Measurements from ENCODE around the gene CD300A. TPM values are rescaled to one million over a fixed set of nuclear protein-coding genes. Genes with fewer than 3 reads are reported as not detected.

CD300A gene
- total RNA-seq, 2 donors from 2014 or later, result not detected

DNA sequence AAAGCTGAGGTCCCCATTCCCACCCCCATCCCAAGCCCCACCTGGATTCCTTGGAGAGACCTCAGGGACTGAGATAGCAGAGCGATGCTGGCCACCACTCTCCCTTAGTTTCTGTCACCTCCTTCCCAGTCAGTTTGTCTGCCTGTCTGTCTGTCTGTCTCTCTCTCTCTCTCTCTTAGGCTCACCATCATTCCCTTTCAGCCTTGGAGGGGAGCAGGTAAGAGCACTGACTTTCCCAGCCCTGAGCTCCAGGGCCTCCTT lies 59.0 kb downstream of the CD300A start:
- WGBS, 2 experiments (ENCODE audit: insufficient coverage in 1 of 2, insufficient read length in 1 of 2), result 80 to 100% methylated on average over 1 of the region's 1 CpG
- no peak overlapping the region for H3K27ac Mint-ChIP-seq

DNA sequence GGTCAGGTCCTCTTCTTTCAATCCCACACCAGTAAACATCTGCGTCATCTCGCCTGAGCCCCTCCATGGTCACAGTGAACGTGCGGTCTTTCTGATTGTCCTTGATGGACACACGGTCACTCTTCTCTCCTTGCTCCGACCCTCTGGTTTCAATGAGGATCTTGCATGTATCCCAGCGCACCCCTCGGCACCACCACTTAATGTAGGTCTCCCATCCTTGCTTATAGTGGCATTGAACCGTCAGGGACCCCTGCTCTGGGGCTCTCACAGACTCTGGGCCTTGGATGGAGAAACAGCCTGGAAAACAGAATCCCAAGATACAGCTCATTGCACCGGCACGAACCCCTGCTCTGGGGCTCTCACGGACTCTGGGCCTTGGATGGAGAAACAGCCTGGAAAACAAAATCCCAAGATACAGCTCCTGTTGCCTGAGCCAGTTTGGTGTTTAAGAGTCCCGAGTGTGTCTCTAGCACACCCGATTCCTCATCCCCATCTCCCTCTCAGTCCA lies 59.4 kb downstream of the CD300A start:
- DNase-seq, result peak; percentile 28
- Mint-ChIP-seq H3K27me3 (ENCODE audit: insufficient read depth) (peaks cover 45% of the 10 kb centered on the region), H3K4me3 (no peak overlapping the region), H3K27ac (no peak overlapping the region), H3K9me3 (peaks cover 8% of the 10 kb centered on the region), H3K36me3 (ENCODE audit: low read depth) (no peaks in the 10 kb centered on the region), H3K4me1 (no peaks in the 10 kb centered on the region)
- no peak overlapping the region for H3K27ac ChIP-seq (ENCODE audit: low read depth, low read length)
- 91 to 96% methylated on average over 13 to 14 of the region's 14 CpGs for WGBS, 2 experiments (ENCODE audit: insufficient coverage in 1 of 2, insufficient read length in 1 of 2)
- no peaks in the 10 kb centered on the region for H3K36me3 ChIP-seq (ENCODE audit: control insufficient read depth, insufficient read depth, low read length)
- TF ChIP-seq, protein P1, sequence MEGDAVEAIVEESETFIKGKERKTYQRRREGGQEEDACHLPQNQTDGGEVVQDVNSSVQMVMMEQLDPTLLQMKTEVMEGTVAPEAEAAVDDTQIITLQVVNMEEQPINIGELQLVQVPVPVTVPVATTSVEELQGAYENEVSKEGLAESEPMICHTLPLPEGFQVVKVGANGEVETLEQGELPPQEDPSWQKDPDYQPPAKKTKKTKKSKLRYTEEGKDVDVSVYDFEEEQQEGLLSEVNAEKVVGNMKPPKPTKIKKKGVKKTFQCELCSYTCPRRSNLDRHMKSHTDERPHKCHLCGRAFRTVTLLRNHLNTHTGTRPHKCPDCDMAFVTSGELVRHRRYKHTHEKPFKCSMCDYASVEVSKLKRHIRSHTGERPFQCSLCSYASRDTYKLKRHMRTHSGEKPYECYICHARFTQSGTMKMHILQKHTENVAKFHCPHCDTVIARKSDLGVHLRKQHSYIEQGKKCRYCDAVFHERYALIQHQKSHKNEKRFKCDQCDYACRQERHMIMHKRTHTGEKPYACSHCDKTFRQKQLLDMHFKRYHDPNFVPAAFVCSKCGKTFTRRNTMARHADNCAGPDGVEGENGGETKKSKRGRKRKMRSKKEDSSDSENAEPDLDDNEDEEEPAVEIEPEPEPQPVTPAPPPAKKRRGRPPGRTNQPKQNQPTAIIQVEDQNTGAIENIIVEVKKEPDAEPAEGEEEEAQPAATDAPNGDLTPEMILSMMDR (conservative IDR thresholded peaks at IDR 0.05), result no peak
- H3K27me3 ChIP-seq (ENCODE audit: control insufficient read depth, insufficient read depth, low read length, poor library complexity, severe bottlenecking), result peaks cover 5% of the 10 kb centered on the region
- H3K9me3 ChIP-seq (ENCODE audit: control insufficient read depth, low read length), result no peaks in the 10 kb centered on the region
- no peaks in the 10 kb centered on the region for H3K4me1 ChIP-seq (ENCODE audit: control insufficient read depth, insufficient read depth, low read length)
- H3K4me3 ChIP-seq (ENCODE audit: low read length), result no peak overlapping the region
- no peak overlapping the region for H3K9ac ChIP-seq (ENCODE audit: extremely low read depth, low read length, poor library complexity, severe bottlenecking)

More for the DNA sequence above, 59.0 kb downstream of the CD300A start:
- no peaks in the 10 kb centered on the region for H3K36me3 ChIP-seq (ENCODE audit: control insufficient read depth, insufficient read depth, low read length)
- H3K27me3 Mint-ChIP-seq (ENCODE audit: insufficient read depth), result peaks cover 44% of the 10 kb centered on the region
- no peak overlapping the region for H3K9ac ChIP-seq (ENCODE audit: extremely low read depth, low read length, poor library complexity, severe bottlenecking)
- no peaks in the 10 kb centered on the region for H3K4me1 ChIP-seq (ENCODE audit: control insufficient read depth, insufficient read depth, low read length)
- H3K4me1 Mint-ChIP-seq, result no peaks in the 10 kb centered on the region
- no peak overlapping the region for H3K4me3 ChIP-seq (ENCODE audit: low read length)
- H3K9me3 Mint-ChIP-seq, result peaks cover 8% of the 10 kb centered on the region
- no peak for DNase-seq
- no peaks in the 10 kb centered on the region for H3K9me3 ChIP-seq (ENCODE audit: control insufficient read depth, low read length)
- H3K27me3 ChIP-seq (ENCODE audit: control insufficient read depth, insufficient read depth, low read length, poor library complexity, severe bottlenecking), result peaks cover 5% of the 10 kb centered on the region
- H3K27ac ChIP-seq (ENCODE audit: low read depth, low read length), result no peak overlapping the region
- TF ChIP-seq, protein P1 (conservative IDR thresholded peaks at IDR 0.05), result no peak
- H3K36me3 Mint-ChIP-seq (ENCODE audit: low read depth), result no peaks in the 10 kb centered on the region
- no peak overlapping the region for H3K4me3 Mint-ChIP-seq

DNA sequence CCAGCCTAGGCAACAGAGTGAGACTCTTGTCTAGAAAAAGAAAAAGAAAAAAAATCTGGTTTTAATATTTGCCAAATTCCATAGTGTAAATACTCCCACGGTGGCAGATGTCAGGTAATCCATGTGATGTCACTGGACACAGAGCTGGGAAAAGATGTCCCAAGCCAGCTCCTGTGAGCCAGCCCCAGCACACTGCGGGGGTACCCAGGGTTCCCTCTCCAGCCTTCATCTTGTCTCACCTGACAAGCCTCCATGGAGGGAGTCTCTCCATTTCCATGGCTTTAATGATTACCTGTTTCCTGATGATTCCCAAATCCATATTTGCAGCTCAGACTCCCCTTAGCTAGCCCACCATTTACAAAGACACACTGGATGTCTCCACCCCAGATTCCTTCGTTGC lies 60.2 kb downstream of the CD300A start:
- no peaks in the 10 kb centered on the region for H3K36me3 ChIP-seq (ENCODE audit: control insufficient read depth, insufficient read depth, low read length)

More for the DNA sequence above, 60.2 kb downstream of the CD300A start:
- Histone ChIP-seq H3K4me3 (ENCODE audit: low read length) (no peak overlapping the region), H3K9ac (ENCODE audit: extremely low read depth, low read length, poor library complexity, severe bottlenecking) (no peak overlapping the region), H3K27ac (ENCODE audit: low read depth, low read length) (no peak overlapping the region), H3K27me3 (ENCODE audit: control insufficient read depth, insufficient read depth, low read length, poor library complexity, severe bottlenecking) (peaks cover 5% of the 10 kb centered on the region), H3K4me1 (ENCODE audit: control insufficient read depth, insufficient read depth, low read length) (no peaks in the 10 kb centered on the region), H3K9me3 (ENCODE audit: control insufficient read depth, low read length) (no peaks in the 10 kb centered on the region)
- no peak overlapping the region for H3K4me3 Mint-ChIP-seq
- TF ChIP-seq, protein P1 (conservative IDR thresholded peaks at IDR 0.05), result no peak
- no peak for DNase-seq
- H3K4me1 Mint-ChIP-seq, result no peaks in the 10 kb centered on the region
- H3K36me3 Mint-ChIP-seq (ENCODE audit: low read depth), result no peaks in the 10 kb centered on the region
- no peak overlapping the region for H3K27ac Mint-ChIP-seq
- H3K27me3 Mint-ChIP-seq (ENCODE audit: insufficient read depth), result peaks cover 45% of the 10 kb centered on the region
- peaks cover 8% of the 10 kb centered on the region for H3K9me3 Mint-ChIP-seq
- 66 to 79% methylated on average over 2 to 3 of the region's 3 CpGs for WGBS, 2 experiments (ENCODE audit: insufficient coverage in 1 of 2, insufficient read length in 1 of 2)

Measured in endodermal cell (in vitro differentiated cells).